Liver (tissue), 9 donors: ENCODE measurements around the gene PARD3B. TPM values are rescaled to one million over a fixed set of nuclear protein-coding genes. Genes with fewer than 3 reads are reported as not detected.

Experiments
- DNase-seq: peaks from one replicate; pipeline ENCODE4 v3.0.0-alpha.2; 2017; ENCODE audit warnings: low spot score
- H3K27ac ChIP-seq, 2 donors: one replicate each; pipeline ENCODE4 v1.7.0; 2013; ENCODE audit warnings: inconsistent platforms in 2 of 2, low read length in 2 of 2, control low read depth in 1 of 2, low read depth in 1 of 2, mild to moderate bottlenecking in 1 of 2
- H3K27me3 ChIP-seq, 4 donors: one replicate each; pipeline versions ENCODE4 v1.6.1 to v1.7.0; 2013; ENCODE audit warnings: low read length in 3 of 4, inconsistent platforms in 1 of 4, mild to moderate bottlenecking in 1 of 4, moderate library complexity in 1 of 4; ENCODE audit not compliant: control insufficient read depth in 4 of 4, insufficient read depth in 4 of 4
- H3K36me3 ChIP-seq, 4 donors: one replicate each; pipeline versions ENCODE4 v1.6.1 to v1.7.0; 2013; ENCODE audit warnings: low read length in 3 of 4, mild to moderate bottlenecking in 3 of 4, low read depth in 1 of 4, moderate library complexity in 1 of 4; ENCODE audit not compliant: control insufficient read depth in 4 of 4, insufficient read depth in 3 of 4
- H3K4me1 ChIP-seq, 4 donors: one replicate each; pipeline versions ENCODE4 v1.6.1 to v1.7.0; 2013; ENCODE audit warnings: low read length in 3 of 4, mild to moderate bottlenecking in 3 of 4, moderate library complexity in 1 of 4; ENCODE audit not compliant: control insufficient read depth in 4 of 4, insufficient read depth in 4 of 4
- H3K4me3 ChIP-seq, 3 donors: one replicate each; pipeline versions ENCODE4 v1.6.1 to v1.7.0; 2013; ENCODE audit warnings: low read length in 3 of 3, control low read depth in 1 of 3, low read depth in 1 of 3, mild to moderate bottlenecking in 1 of 3
- H3K9ac ChIP-seq, 2 donors: one replicate each; pipeline ENCODE4 v1.7.0; 2013; ENCODE audit warnings: low read length in 2 of 2, mild to moderate bottlenecking in 2 of 2, moderate library complexity in 2 of 2, control low read depth in 1 of 2, low read depth in 1 of 2
- H3K9me3 ChIP-seq, 4 donors: one replicate each; pipeline versions ENCODE4 v1.6.1 to v1.7.0; 2013; ENCODE audit warnings: low read length in 3 of 4; ENCODE audit not compliant: control insufficient read depth in 4 of 4
- ATF3 ChIP-seq: IDR thresholded peaks from 2 replicates; pipeline ENCODE4 v1.6.1; 2016; ENCODE audit warnings: antibody characterized with exemption
- CTCF ChIP-seq: fragments of 150-350 bp; IDR thresholded peaks from 2 replicates; pipeline ENCODE4 v1.5.1; 2017; ENCODE audit warnings: improper control_type of control experiment, low read depth, low read length; ENCODE audit not compliant: missing input control
- EGR1 ChIP-seq, 2 donors: IDR thresholded peaks; 2 replicates each; pipeline ENCODE4 v1.6.1; 2016 to 2018; ENCODE audit warnings: antibody characterized with exemption in 2 of 2, low read depth in 2 of 2
- FOXA1 ChIP-seq: IDR thresholded peaks from 2 replicates; pipeline ENCODE4 v1.6.1; 2016; ENCODE audit warnings: antibody characterized with exemption
- FOXA2 ChIP-seq: IDR thresholded peaks from 2 replicates; pipeline ENCODE4 v1.6.1; 2016; ENCODE audit warnings: antibody characterized with exemption
- GABPA ChIP-seq, 2 donors: IDR thresholded peaks in 1 of 2; conservative IDR thresholded peaks in 1 of 2; 2 replicates each; pipeline ENCODE4 v1.6.1; 2016; ENCODE audit warnings: antibody characterized with exemption in 2 of 2, mild to moderate bottlenecking in 1 of 2, moderate library complexity in 1 of 2
- HNF4A ChIP-seq, 2 donors: conservative IDR thresholded peaks; 2 replicates each; pipeline ENCODE4 v1.6.1; 2016; ENCODE audit warnings: antibody characterized with exemption in 2 of 2, mild to moderate bottlenecking in 2 of 2
- MAX ChIP-seq: IDR thresholded peaks from 2 replicates; pipeline ENCODE4 v1.6.1; 2016; ENCODE audit warnings: antibody characterized with exemption
- NR2F2 ChIP-seq: IDR thresholded peaks from 2 replicates; pipeline ENCODE4 v1.6.1; 2016; ENCODE audit warnings: antibody characterized with exemption
- RAD21 ChIP-seq, 2 donors: IDR thresholded peaks; 2 replicates each; pipeline ENCODE4 v1.6.1; 2016; ENCODE audit warnings: antibody characterized with exemption in 2 of 2, mild to moderate bottlenecking in 2 of 2
- RXRA ChIP-seq, 2 donors: IDR thresholded peaks; 2 replicates each; pipeline ENCODE4 v1.6.1; 2017 to 2018; ENCODE audit warnings: antibody characterized with exemption in 2 of 2, mild to moderate bottlenecking in 1 of 2
- SP1 ChIP-seq: IDR thresholded peaks from 2 replicates; pipeline ENCODE4 v1.6.1; 2018; ENCODE audit warnings: antibody characterized with exemption, mild to moderate bottlenecking
- TAF1 ChIP-seq: conservative IDR thresholded peaks from 2 replicates; pipeline ENCODE4 v1.6.1; 2016; ENCODE audit warnings: antibody characterized with exemption, mild to moderate bottlenecking
- ZBTB33 ChIP-seq: IDR thresholded peaks from 2 replicates; pipeline ENCODE4 v1.6.1; 2016; ENCODE audit warnings: antibody characterized with exemption
- WGBS: extraction: QIAGEN DNeasy Blood & Tissue Kit; methylation state at CpG from one replicate; pipeline ENCODE4 v1.1.7; 2013; 5-methylcytosine and 5-hydroxymethylcytosine counted together
- polyA plus RNA-seq, 2 donors: library from polyadenylated mRNA; stranded (reverse) in 1 of 2; unstranded in 1 of 2; fragments of 200-250 nt in 1 of 2; fragments of >200 nt in 1 of 2; fragmentation: Nextera tagmentation in 1 of 2; extraction: Ambion mirVana in 1 of 2; gene quantifications; one replicate each; pipeline versions ENCODE4 v1.2.1 to v1.2.3, GENCODE V29; 2013 to 2015
- total RNA-seq, 2 donors: library from RNA; depleted of rRNA; stranded (reverse); fragments of >200 nt; gene quantifications; one replicate each; pipeline ENCODE4 v1.2.3, GENCODE V29; 2014
- donor health status: healthy.
- donor health status: healthy.
- donor health status: healthy.
- donor health status: healthy.
- donor health status: healthy.

The PARD3B gene
- total and polyA plus RNA-seq, 4 donors: 1.1 to 10.3 (median 3.7) TPM

GRCh38 chr2:205347899-205348298, 802.6 kb downstream of the PARD3B start:
- Histone ChIP-seq H3K9me3 (no peaks in the 10 kb centered on the region), H3K27me3 (no peaks in the 10 kb centered on the region), H3K4me1 (no peaks in the 10 kb centered on the region), H3K36me3 (no peaks in the 10 kb centered on the region), H3K9ac (no peak overlapping the region), H3K4me3 (no peak overlapping the region), H3K27ac (no peak overlapping the region)
- TF ChIP-seq RXRA (IDR thresholded peaks at IDR 0.05): no peak
- 94% methylated on average over 2 of the region's 2 CpGs for WGBS
- no peak for DNase-seq

GRCh38 chr2:205352094-205352493, 806.8 kb downstream of the PARD3B start:
- Histone ChIP-seq H3K4me3 (no peak overlapping the region), H3K36me3 (no peaks in the 10 kb centered on the region), H3K9me3 (no peaks in the 10 kb centered on the region), H3K9ac (no peak overlapping the region), H3K27me3 (no peaks in the 10 kb centered on the region), H3K27ac (no peak overlapping the region), H3K4me1 (no peaks in the 10 kb centered on the region)
- WGBS: 95% methylated on average over 3 of the region's 3 CpGs
- no peak for DNase-seq
- TF ChIP-seq CTCF (no peak), MAX (no peak)

- H3K4me3 ChIP-seq: no peak overlapping the region
- WGBS: 97% methylated on average over 3 of the region's 3 CpGs
- no peak overlapping the region for H3K27ac ChIP-seq
- H3K36me3 ChIP-seq: no peaks in the 10 kb centered on the region
- TF ChIP-seq EGR1 (IDR thresholded peaks at IDR 0.05; ENCODE audit: low read depth in 2 of 2): no peak
- no peak for TF ChIP-seq CTCF
- no peak overlapping the region for H3K9ac ChIP-seq
- no peaks in the 10 kb centered on the region for H3K4me1 ChIP-seq
- DNase-seq: no peak
- no peaks in the 10 kb centered on the region for H3K27me3 ChIP-seq
- H3K9me3 ChIP-seq: no peaks in the 10 kb centered on the region
Observed at GRCh38 chr2:205352593-205352992, 807.3 kb downstream of the PARD3B start.

- 91% methylated on average over 2 of the region's 2 CpGs for WGBS
- no peak for TF ChIP-seq ATF3
- no peak for TF ChIP-seq SP1
- TF ChIP-seq TAF1: no peak
- TF ChIP-seq NR2F2: no peak
- TF ChIP-seq HNF4A (conservative IDR thresholded peaks at IDR 0.05): no peak
- TF ChIP-seq FOXA2: no peak
- no peak for TF ChIP-seq FOXA1
- TF ChIP-seq GABPA (IDR thresholded peaks at IDR 0.05 in 1 of 2, conservative IDR thresholded peaks at IDR 0.05 in 1 of 2): no peak
- no peak for TF ChIP-seq CTCF
- TF ChIP-seq ZBTB33: no peak
- no peak for TF ChIP-seq RAD21 (IDR thresholded peaks at IDR 0.05)
- no peak for TF ChIP-seq RXRA (IDR thresholded peaks at IDR 0.05)
- Histone ChIP-seq H3K4me1 (no peaks in the 10 kb centered on the region), H3K27me3 (no peaks in the 10 kb centered on the region), H3K9me3 (no peaks in the 10 kb centered on the region), H3K27ac (no peak overlapping the region), H3K4me3 (no peak overlapping the region), H3K9ac (no peak overlapping the region), H3K36me3 (no peaks in the 10 kb centered on the region)
- DNase-seq: no peak
Observed at GRCh38 chr2:205357732-205358131, 812.5 kb downstream of the PARD3B start.
